Neural cell (in vitro differentiated cells): Measurements from ENCODE around the gene CDC25A. TPM values are rescaled to one million over a fixed set of nuclear protein-coding genes. Genes with fewer than 3 reads are reported as not detected.

Experiments
- H2AFZ ChIP-seq: fragments of 200-600, 300-800 bp; sonication (generic), shearing (Covaris generic); 2 replicates; pipeline ENCODE4 v1.6.0; 2014; ENCODE audit warnings: low read depth, mild to moderate bottlenecking, antibody characterized with exemption, low read length, moderate library complexity
- H3F3A ChIP-seq: fragments of 200-600 bp; shearing (Covaris generic); 2 replicates; pipeline ENCODE4 v1.6.1; 2016; ENCODE audit warnings: mild to moderate bottlenecking, moderate library complexity, mixed read lengths, antibody characterized with exemption, low read length; ENCODE audit not compliant: insufficient read depth, poor library complexity, severe bottlenecking
- H3K27ac ChIP-seq: fragments of 200-600, 300-800 bp; sonication (generic), shearing (Covaris generic); 2 replicates; pipeline ENCODE4 v1.5.1; 2014; ENCODE audit warnings: mild to moderate bottlenecking, low read length, moderate library complexity
- H3K27me3 ChIP-seq: fragments of 300-800, 200-600 bp; sonication (generic), shearing (Covaris generic); 2 replicates; pipeline ENCODE4 v1.6.0; 2014; ENCODE audit warnings: mild to moderate bottlenecking, low read depth, low read length, moderate library complexity; ENCODE audit not compliant: insufficient read depth
- H3K36me3 ChIP-seq: fragments of 300-800, 200-600 bp; sonication (generic), shearing (Covaris generic); 2 replicates; pipeline ENCODE4 v1.5.1; 2014; ENCODE audit warnings: mild to moderate bottlenecking, antibody characterized with exemption, low read length, moderate library complexity; ENCODE audit not compliant: insufficient read depth
- H3K4me2 ChIP-seq: fragments of 300-800, 200-600 bp; sonication (generic), shearing (Covaris generic); 2 replicates; pipeline ENCODE4 v1.6.0; 2014; ENCODE audit warnings: mild to moderate bottlenecking, low read length
- H3K4me3 ChIP-seq: fragments of 300-800, 200-600 bp; sonication (generic), shearing (Covaris generic); 2 replicates; pipeline ENCODE4 v1.5.1; 2014; ENCODE audit warnings: mild to moderate bottlenecking, low read length, moderate library complexity
- H3K79me2 ChIP-seq: fragments of 200-600 bp; shearing (Covaris generic); replicated peaks from 2 replicates; pipeline ENCODE4 v1.6.0; 2014; ENCODE audit warnings: mild to moderate bottlenecking, low read length, moderate library complexity; ENCODE audit not compliant: insufficient read depth
- H3K9ac ChIP-seq: fragments of 300-800, 200-600 bp; sonication (generic), shearing (Covaris generic); 2 replicates; pipeline ENCODE4 v1.6.1; 2016; ENCODE audit warnings: mild to moderate bottlenecking, low read length, mixed read lengths
- H3K9me2 ChIP-seq: fragments of 200-600 bp; shearing (Covaris generic); 2 replicates; pipeline ENCODE4 v1.6.1; 2016; ENCODE audit warnings: mild to moderate bottlenecking, low read length, mixed read lengths; ENCODE audit not compliant: insufficient read depth
- H3K9me3 ChIP-seq: fragments of 200-600, 300-800 bp; sonication (generic), shearing (Covaris generic); 2 replicates; pipeline ENCODE4 v1.6.1; 2016; ENCODE audit warnings: mild to moderate bottlenecking, mixed run types, low read length, moderate library complexity, mixed read lengths
- H4K20me1 ChIP-seq: fragments of 200-600 bp; shearing (Covaris generic); 2 replicates; pipeline ENCODE4 v1.6.1; 2016; ENCODE audit warnings: mild to moderate bottlenecking, mixed run types; ENCODE audit not compliant: insufficient read depth
- EP300 ChIP-seq: fragments of 450-650 bp; conservative IDR thresholded peaks from 2 replicates; pipeline ENCODE4 v1.6.1; 2014; ENCODE audit warnings: antibody characterized with exemption, mild to moderate bottlenecking, moderate library complexity; ENCODE audit not compliant: poor library complexity, severe bottlenecking
- EZH2 ChIP-seq: fragments of 200-600, 300-800 bp; shearing (Covaris generic), sonication (generic); IDR thresholded peaks from 2 replicates; pipeline ENCODE4 v1.6.1; 2014; ENCODE audit warnings: antibody characterized with exemption, low read length, borderline replicate concordance, mild to moderate bottlenecking; ENCODE audit not compliant: insufficient read depth, poor library complexity, severe bottlenecking
- MXI1 ChIP-seq: fragments of 450-650 bp; conservative IDR thresholded peaks from 2 replicates; pipeline ENCODE4 v1.6.1; 2014; ENCODE audit warnings: antibody characterized with exemption, mild to moderate bottlenecking; ENCODE audit not compliant: poor library complexity, severe bottlenecking
- POLR2AphosphoS5 ChIP-seq: IDR thresholded peaks from 2 replicates; pipeline ENCODE4 v1.6.1; 2012
- RAD21 ChIP-seq: fragments of 450-650 bp; conservative IDR thresholded peaks from 2 replicates; pipeline ENCODE4 v1.6.1; 2014; ENCODE audit warnings: antibody characterized with exemption, mild to moderate bottlenecking, moderate library complexity
- SMC3 ChIP-seq: fragments of 450-650 bp; conservative IDR thresholded peaks from 2 replicates; pipeline ENCODE4 v1.6.1; 2014; ENCODE audit warnings: antibody characterized with exemption, mild to moderate bottlenecking, moderate library complexity; ENCODE audit not compliant: poor library complexity
- TAF1 ChIP-seq: IDR thresholded peaks from 2 replicates; pipeline ENCODE4 v1.6.1; 2012; ENCODE audit warnings: low read depth
- polyA plus RNA-seq: library from polyadenylated mRNA; depleted of rRNA; stranded (reverse); fragments of >200 nt; gene quantifications from 2 replicates; pipeline ENCODE4 v1.2.3, GENCODE V29; 2014
- TF ChIP-seq, protein P1 (sequence below): fragments of 450-650 bp; IDR thresholded peaks from 2 replicates; pipeline ENCODE4 v1.5.1; 2014; ENCODE audit warnings: antibody characterized with exemption, mild to moderate bottlenecking, moderate library complexity; ENCODE audit not compliant: poor library complexity, severe bottlenecking
- TF ChIP-seq, protein P2 (sequence below): IDR thresholded peaks from 2 replicates; pipeline ENCODE4 v1.6.1; 2012; ENCODE audit warnings: borderline replicate concordance

CDC25A gene
- polyA plus RNA-seq, 1 donor from 2014 or later = 12.3 TPM

DNA sequence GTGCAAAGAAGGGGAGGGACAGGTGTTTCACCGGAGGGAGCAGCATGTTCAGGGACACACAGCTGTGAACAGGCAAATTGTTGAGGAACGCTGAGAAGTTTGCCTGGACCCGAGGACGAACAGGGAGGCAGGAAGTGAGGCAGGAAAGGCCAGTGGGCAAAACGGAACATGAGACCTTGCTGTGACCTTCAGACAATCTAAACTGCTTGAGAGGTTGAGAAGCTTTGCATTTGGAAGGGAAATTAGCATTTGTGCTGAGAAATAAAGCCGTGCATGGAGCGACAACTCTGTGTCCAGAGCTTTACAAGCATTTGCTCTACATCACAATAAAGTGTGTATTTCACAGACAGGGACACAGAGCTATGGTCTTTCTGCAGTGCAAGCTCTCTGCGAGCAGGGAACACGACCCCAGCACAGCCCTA lies 47.9 kb downstream of the CDC25A start:
- no peaks in the 10 kb centered on the region for H4K20me1 ChIP-seq
- no peak overlapping the region for H3K4me3 ChIP-seq
- H3K36me3 ChIP-seq = no peaks in the 10 kb centered on the region
- no peak overlapping the region for H3K9ac ChIP-seq
- H3K9me3 ChIP-seq = no peaks in the 10 kb centered on the region
- H2AFZ ChIP-seq = no peak overlapping the region
- H3K79me2 ChIP-seq = no peaks in the 10 kb centered on the region
- H3K27me3 ChIP-seq = no peaks in the 10 kb centered on the region
- H3F3A ChIP-seq = no peaks in the 10 kb centered on the region
- no peak overlapping the region for H3K4me2 ChIP-seq
- no peaks in the 10 kb centered on the region for H3K9me2 ChIP-seq
- TF ChIP-seq, protein P1, sequence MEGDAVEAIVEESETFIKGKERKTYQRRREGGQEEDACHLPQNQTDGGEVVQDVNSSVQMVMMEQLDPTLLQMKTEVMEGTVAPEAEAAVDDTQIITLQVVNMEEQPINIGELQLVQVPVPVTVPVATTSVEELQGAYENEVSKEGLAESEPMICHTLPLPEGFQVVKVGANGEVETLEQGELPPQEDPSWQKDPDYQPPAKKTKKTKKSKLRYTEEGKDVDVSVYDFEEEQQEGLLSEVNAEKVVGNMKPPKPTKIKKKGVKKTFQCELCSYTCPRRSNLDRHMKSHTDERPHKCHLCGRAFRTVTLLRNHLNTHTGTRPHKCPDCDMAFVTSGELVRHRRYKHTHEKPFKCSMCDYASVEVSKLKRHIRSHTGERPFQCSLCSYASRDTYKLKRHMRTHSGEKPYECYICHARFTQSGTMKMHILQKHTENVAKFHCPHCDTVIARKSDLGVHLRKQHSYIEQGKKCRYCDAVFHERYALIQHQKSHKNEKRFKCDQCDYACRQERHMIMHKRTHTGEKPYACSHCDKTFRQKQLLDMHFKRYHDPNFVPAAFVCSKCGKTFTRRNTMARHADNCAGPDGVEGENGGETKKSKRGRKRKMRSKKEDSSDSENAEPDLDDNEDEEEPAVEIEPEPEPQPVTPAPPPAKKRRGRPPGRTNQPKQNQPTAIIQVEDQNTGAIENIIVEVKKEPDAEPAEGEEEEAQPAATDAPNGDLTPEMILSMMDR = no peak
- no peak for TF ChIP-seq POLR2AphosphoS5
- no peak for TF ChIP-seq SMC3
- TF ChIP-seq, protein P2, sequence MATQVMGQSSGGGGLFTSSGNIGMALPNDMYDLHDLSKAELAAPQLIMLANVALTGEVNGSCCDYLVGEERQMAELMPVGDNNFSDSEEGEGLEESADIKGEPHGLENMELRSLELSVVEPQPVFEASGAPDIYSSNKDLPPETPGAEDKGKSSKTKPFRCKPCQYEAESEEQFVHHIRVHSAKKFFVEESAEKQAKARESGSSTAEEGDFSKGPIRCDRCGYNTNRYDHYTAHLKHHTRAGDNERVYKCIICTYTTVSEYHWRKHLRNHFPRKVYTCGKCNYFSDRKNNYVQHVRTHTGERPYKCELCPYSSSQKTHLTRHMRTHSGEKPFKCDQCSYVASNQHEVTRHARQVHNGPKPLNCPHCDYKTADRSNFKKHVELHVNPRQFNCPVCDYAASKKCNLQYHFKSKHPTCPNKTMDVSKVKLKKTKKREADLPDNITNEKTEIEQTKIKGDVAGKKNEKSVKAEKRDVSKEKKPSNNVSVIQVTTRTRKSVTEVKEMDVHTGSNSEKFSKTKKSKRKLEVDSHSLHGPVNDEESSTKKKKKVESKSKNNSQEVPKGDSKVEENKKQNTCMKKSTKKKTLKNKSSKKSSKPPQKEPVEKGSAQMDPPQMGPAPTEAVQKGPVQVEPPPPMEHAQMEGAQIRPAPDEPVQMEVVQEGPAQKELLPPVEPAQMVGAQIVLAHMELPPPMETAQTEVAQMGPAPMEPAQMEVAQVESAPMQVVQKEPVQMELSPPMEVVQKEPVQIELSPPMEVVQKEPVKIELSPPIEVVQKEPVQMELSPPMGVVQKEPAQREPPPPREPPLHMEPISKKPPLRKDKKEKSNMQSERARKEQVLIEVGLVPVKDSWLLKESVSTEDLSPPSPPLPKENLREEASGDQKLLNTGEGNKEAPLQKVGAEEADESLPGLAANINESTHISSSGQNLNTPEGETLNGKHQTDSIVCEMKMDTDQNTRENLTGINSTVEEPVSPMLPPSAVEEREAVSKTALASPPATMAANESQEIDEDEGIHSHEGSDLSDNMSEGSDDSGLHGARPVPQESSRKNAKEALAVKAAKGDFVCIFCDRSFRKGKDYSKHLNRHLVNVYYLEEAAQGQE = no peak
- TF ChIP-seq EZH2 = no peak
- TF ChIP-seq EP300 = no peak
- TF ChIP-seq TAF1 = no peak
- TF ChIP-seq RAD21 = no peak
- no peak for TF ChIP-seq MXI1
- H3K27ac ChIP-seq = no peak overlapping the region

DNA sequence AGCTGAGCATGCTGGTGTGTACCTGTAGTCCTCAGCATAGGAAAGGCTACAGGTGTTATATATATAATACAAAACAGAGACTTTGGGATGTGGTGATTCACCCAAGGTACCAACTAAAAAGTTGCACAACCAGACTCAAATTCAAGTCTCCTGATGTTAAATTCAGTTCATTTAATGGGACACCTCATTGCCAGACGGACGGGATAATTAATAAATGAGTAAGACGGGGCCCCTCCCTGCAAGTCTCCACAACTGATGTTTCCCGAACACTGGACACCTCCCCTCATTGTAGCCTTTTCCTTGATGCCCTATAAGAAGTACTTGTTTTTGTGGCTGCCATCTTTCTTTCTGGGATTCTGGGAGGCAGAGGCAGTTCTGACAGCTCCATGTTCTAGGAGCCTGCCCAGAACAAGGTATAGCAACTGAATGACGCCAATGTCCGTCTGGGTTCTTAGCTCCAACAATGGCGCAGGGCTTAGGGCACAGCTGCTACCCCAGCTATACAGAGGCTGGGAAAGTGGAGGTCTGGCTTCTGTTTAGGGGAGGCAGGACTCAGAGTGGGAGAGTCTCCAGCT lies 50.7 kb downstream of the CDC25A start:
- Histone ChIP-seq H2AFZ (no peak overlapping the region), H3K36me3 (no peaks in the 10 kb centered on the region), H3K9me3 (no peaks in the 10 kb centered on the region), H3K9me2 (no peaks in the 10 kb centered on the region), H3K27me3 (no peaks in the 10 kb centered on the region), H3K79me2 (no peaks in the 10 kb centered on the region), H3K9ac (no peak overlapping the region), H3K4me2 (no peak overlapping the region), H3F3A (no peaks in the 10 kb centered on the region), H3K4me3 (no peak overlapping the region), H4K20me1 (no peaks in the 10 kb centered on the region), H3K27ac (no peak overlapping the region)
- TF ChIP-seq TAF1 (no peak), POLR2AphosphoS5 (no peak), EZH2 (no peak), MXI1 (no peak), RAD21 (no peak), EP300 (no peak), SMC3 (no peak)
- TF ChIP-seq, protein P1 = no peak
- TF ChIP-seq, protein P2 = no peak
